Measurements from ENCODE around the gene RAPGEF1.

DNA sequence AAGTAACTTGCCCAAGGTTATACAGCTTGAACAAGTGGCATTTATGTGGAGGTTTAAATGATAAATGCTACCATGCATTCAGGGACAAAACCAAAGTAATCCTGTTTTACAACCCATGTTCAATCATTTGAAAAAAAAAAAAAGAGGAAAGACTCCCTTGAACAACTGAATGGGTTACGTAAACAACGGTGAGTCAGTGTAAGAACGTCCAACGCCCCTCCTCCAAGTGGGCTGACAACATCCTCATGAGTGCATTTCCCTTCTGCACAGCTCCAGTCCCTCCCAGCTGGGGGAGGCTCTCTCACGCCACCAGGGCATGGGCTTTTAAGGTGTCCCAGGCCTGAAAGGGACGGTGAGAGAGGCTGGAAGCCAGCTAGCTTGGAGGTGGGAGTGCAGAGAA, 104.6 kb downstream of the RAPGEF1 start:
- TF ChIP-seq, protein P1, sequence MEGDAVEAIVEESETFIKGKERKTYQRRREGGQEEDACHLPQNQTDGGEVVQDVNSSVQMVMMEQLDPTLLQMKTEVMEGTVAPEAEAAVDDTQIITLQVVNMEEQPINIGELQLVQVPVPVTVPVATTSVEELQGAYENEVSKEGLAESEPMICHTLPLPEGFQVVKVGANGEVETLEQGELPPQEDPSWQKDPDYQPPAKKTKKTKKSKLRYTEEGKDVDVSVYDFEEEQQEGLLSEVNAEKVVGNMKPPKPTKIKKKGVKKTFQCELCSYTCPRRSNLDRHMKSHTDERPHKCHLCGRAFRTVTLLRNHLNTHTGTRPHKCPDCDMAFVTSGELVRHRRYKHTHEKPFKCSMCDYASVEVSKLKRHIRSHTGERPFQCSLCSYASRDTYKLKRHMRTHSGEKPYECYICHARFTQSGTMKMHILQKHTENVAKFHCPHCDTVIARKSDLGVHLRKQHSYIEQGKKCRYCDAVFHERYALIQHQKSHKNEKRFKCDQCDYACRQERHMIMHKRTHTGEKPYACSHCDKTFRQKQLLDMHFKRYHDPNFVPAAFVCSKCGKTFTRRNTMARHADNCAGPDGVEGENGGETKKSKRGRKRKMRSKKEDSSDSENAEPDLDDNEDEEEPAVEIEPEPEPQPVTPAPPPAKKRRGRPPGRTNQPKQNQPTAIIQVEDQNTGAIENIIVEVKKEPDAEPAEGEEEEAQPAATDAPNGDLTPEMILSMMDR (IDR thresholded peaks at IDR 0.05): no peak
- TF ChIP-seq POLR2AphosphoS5 (IDR thresholded peaks at IDR 0.05; ENCODE audit: insufficient read depth in 1 of 2, low read depth in 1 of 2): peak; percentile 84 to 97
- peak in 1 of 2 donors; percentile 52 for TF ChIP-seq POLR2A (IDR thresholded peaks at IDR 0.05)

Measured in vagina (tissue), 2 donors.